H9 (cell line): ENCODE data around the gene SNPH. TPM values are rescaled to one million over a fixed set of nuclear protein-coding genes. Genes with fewer than 3 reads are reported as not detected.

Experiments used
- DNase-seq: peaks from one replicate; pipeline ENCODE4 v3.0.0-alpha.2; 2017
- H2AFZ ChIP-seq: one replicate; pipeline ENCODE4 v1.6.1; 2013; ENCODE audit warnings: mild to moderate bottlenecking, low read length, control low read depth, moderate library complexity
- H2AK5ac ChIP-seq: 2 replicates; pipeline ENCODE4 v1.6.1; 2013; ENCODE audit warnings: low read length, control low read depth, mixed read lengths; ENCODE audit not compliant: insufficient read length
- H2BK120ac ChIP-seq: one replicate; pipeline ENCODE4 v1.6.1; 2013; ENCODE audit warnings: low read depth, mild to moderate bottlenecking, low read length, control low read depth, inconsistent platforms; ENCODE audit not compliant: poor library complexity, severe bottlenecking
- H2BK12ac ChIP-seq: 2 replicates; pipeline ENCODE4 v1.6.1; 2013; ENCODE audit warnings: low read length, control low read depth, mixed read lengths, low read depth; ENCODE audit not compliant: insufficient read length
- H2BK15ac ChIP-seq: 2 replicates; pipeline ENCODE4 v1.6.1; 2013; ENCODE audit warnings: low read depth, low read length, control low read depth
- H2BK20ac ChIP-seq: one replicate; pipeline ENCODE4 v1.6.1; 2013; ENCODE audit warnings: low read depth, mild to moderate bottlenecking, low read length, control low read depth, inconsistent platforms; ENCODE audit not compliant: poor library complexity, severe bottlenecking
- H2BK5ac ChIP-seq: 2 replicates; pipeline ENCODE4 v1.6.1; 2013; ENCODE audit warnings: low read length, control low read depth, mixed read lengths; ENCODE audit not compliant: insufficient read length
- H3K14ac ChIP-seq: 2 replicates; pipeline ENCODE4 v1.6.1; 2013; ENCODE audit warnings: low read length, control low read depth; ENCODE audit not compliant: insufficient read depth
- H3K18ac ChIP-seq: 2 replicates; pipeline ENCODE4 v1.6.1; 2013; ENCODE audit warnings: low read depth, mild to moderate bottlenecking, mixed read lengths, low read length, control low read depth; ENCODE audit not compliant: insufficient read length
- H3K23ac ChIP-seq: 2 replicates; pipeline ENCODE4 v1.6.1; 2013; ENCODE audit warnings: low read length, control low read depth, mixed read lengths, low read depth; ENCODE audit not compliant: insufficient read length
- H3K23me2 ChIP-seq: 2 replicates; pipeline ENCODE4 v1.6.1; 2013; ENCODE audit warnings: low read depth, mild to moderate bottlenecking, mixed read lengths, low read length, control low read depth; ENCODE audit not compliant: insufficient read length, poor library complexity, severe bottlenecking
- H3K27ac ChIP-seq: 2 replicates; pipeline ENCODE4 v1.5.1; 2013; ENCODE audit warnings: low read length, control low read depth, mixed read lengths, low read depth; ENCODE audit not compliant: insufficient read length
- H3K27me3 ChIP-seq: 2 replicates; pipeline ENCODE4 v1.6.1; 2013; ENCODE audit warnings: low read length, control low read depth, inconsistent platforms; ENCODE audit not compliant: insufficient read depth
- H3K4ac ChIP-seq: 2 replicates; pipeline ENCODE4 v1.6.1; 2013; ENCODE audit warnings: low read depth, mild to moderate bottlenecking, control low read depth, inconsistent platforms, low read length, moderate library complexity
- H3K4me1 ChIP-seq: 2 replicates; pipeline ENCODE4 v1.6.1; 2013; ENCODE audit warnings: low read length, control low read depth, inconsistent platforms; ENCODE audit not compliant: insufficient read depth
- H3K4me2 ChIP-seq: 2 replicates; pipeline ENCODE4 v1.6.1; 2013; ENCODE audit warnings: low read length, control low read depth, mixed read lengths; ENCODE audit not compliant: insufficient read length, insufficient read depth
- H3K56ac ChIP-seq: 2 replicates; pipeline ENCODE4 v1.6.1; 2013; ENCODE audit warnings: low read depth, mild to moderate bottlenecking, mixed read lengths, low read length, control low read depth; ENCODE audit not compliant: insufficient read length
- H3K79me1 ChIP-seq: 2 replicates; pipeline ENCODE4 v1.6.1; 2013; ENCODE audit warnings: low read depth, mild to moderate bottlenecking, moderate library complexity, low read length, control low read depth, inconsistent platforms; ENCODE audit not compliant: insufficient read depth, poor library complexity, severe bottlenecking
- H3K79me2 ChIP-seq: 2 replicates; pipeline ENCODE4 v1.6.1; 2013; ENCODE audit warnings: low read length, control low read depth, inconsistent platforms; ENCODE audit not compliant: insufficient read depth
- H3K9ac ChIP-seq: 2 replicates; pipeline ENCODE4 v1.6.1; 2013; ENCODE audit warnings: low read length, control low read depth, mixed read lengths; ENCODE audit not compliant: insufficient read length; ENCODE audit errors: extremely low read depth
- H3K9me3 ChIP-seq: one replicate; pipeline ENCODE4 v1.6.1; 2013; ENCODE audit warnings: low read depth, low read length, inconsistent platforms; ENCODE audit not compliant: control insufficient read depth
- H3T11ph ChIP-seq: one replicate; pipeline ENCODE4 v1.6.1; 2013; ENCODE audit warnings: mild to moderate bottlenecking, low read length, control low read depth, inconsistent platforms
- H4K20me1 ChIP-seq: one replicate; pipeline ENCODE4 v1.6.1; 2013; ENCODE audit not compliant: control insufficient read depth, insufficient read length, insufficient read depth
- H4K5ac ChIP-seq: 2 replicates; pipeline ENCODE4 v1.6.1; 2013; ENCODE audit warnings: low read depth, mild to moderate bottlenecking, mixed read lengths, low read length, control low read depth; ENCODE audit not compliant: insufficient read length
- H4K8ac ChIP-seq: replicated peaks from 2 replicates; pipeline ENCODE4 v1.6.1; 2013; ENCODE audit warnings: low read length, control low read depth, mixed read lengths, low read depth; ENCODE audit not compliant: insufficient read length
- H4K91ac ChIP-seq: 2 replicates; pipeline ENCODE4 v1.6.1; 2013; ENCODE audit warnings: low read depth, mild to moderate bottlenecking, moderate library complexity, mixed read lengths, low read length, control low read depth; ENCODE audit not compliant: insufficient read length
- H3K27ac Mint-ChIP-seq, 3 experiments: 2 replicates in 2 of 3; 3 replicates in 1 of 3; pipeline ENCODE4 v1.8.0; 2020 to 2021; ENCODE audit warnings: mixed read lengths in 3 of 3, mild to moderate bottlenecking in 1 of 3, moderate library complexity in 1 of 3
- H3K27me3 Mint-ChIP-seq: 2 replicates; pipeline ENCODE4 v1.8.0; 2021; ENCODE audit warnings: low read depth, mild to moderate bottlenecking, moderate library complexity, mixed read lengths
- H3K36me3 Mint-ChIP-seq, 3 experiments: 2 replicates in 2 of 3; 3 replicates in 1 of 3; pipeline ENCODE4 v1.8.0; 2020 to 2021; ENCODE audit warnings: low read depth in 3 of 3, mixed read lengths in 3 of 3; ENCODE audit not compliant: insufficient read depth in 1 of 3
- H3K4me1 Mint-ChIP-seq, 2 experiments: 2 replicates each; pipeline ENCODE4 v1.8.0; 2020; ENCODE audit warnings: mixed read lengths in 2 of 2
- H3K4me3 Mint-ChIP-seq, 2 experiments: 2 replicates in 1 of 2; 3 replicates in 1 of 2; pipeline ENCODE4 v1.8.0; 2020 to 2021; ENCODE audit warnings: mild to moderate bottlenecking in 2 of 2, mixed read lengths in 2 of 2, moderate library complexity in 1 of 2
- H3K9me3 Mint-ChIP-seq, 2 experiments: 2 replicates in 1 of 2; 3 replicates in 1 of 2; pipeline ENCODE4 v1.8.0; 2020; ENCODE audit warnings: mild to moderate bottlenecking in 2 of 2, mixed read lengths in 2 of 2, moderate library complexity in 1 of 2
- WGBS: extraction: QIAGEN DNeasy Blood & Tissue Kit; methylation state at CpG from one replicate; pipeline ENCODE4 v1.1.7; 2013; ENCODE audit warnings: missing lambda C conversion rate, low lambda C conversion rate, mixed read lengths; ENCODE audit not compliant: insufficient read length; ENCODE audit errors: extremely low coverage; 5-methylcytosine and 5-hydroxymethylcytosine counted together
- total RNA-seq: library from RNA; stranded (reverse); gene quantifications from 2 replicates; pipeline ENCODE4 v1.2.1, GENCODE V29; 2021
- TF ChIP-seq, protein P1 (sequence below): fragments of 200-600 bp; sonication (generic); conservative IDR thresholded peaks from 3 replicates; pipeline ENCODE4 v1.8.0; 2021; ENCODE audit warnings: antibody characterized with exemption, mild to moderate bottlenecking

The SNPH gene
- total RNA-seq, 1 experiment from 2014 or later, result 1.8 TPM

DNA sequence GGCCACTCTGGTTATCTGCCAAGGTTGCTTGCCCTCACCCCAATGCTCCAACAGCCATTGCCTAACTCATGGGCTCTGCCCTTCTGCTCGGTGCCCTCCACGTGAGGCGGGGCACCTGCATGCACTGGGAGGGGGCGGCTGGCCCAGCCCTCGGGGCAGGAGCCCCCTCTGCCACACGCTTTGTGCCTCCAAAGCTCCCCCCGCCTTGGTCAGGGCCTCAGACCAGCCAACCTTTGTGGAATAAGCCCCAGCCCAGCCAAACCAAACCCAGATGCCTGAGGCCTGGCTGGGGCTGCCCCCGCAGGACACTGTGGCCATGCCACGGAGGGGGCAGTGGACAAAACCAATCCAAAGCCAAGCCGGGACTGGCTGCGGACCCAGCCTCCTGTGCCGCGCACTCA is 41.5 kb downstream of the SNPH start:
- no peak overlapping the region for H2BK12ac ChIP-seq
- no peak overlapping the region for H3K14ac ChIP-seq
- H3K27ac ChIP-seq, result no peak overlapping the region
- no peak overlapping the region for H3T11ph ChIP-seq
- no peaks in the 10 kb centered on the region for H3K23me2 ChIP-seq
- H3K79me2 ChIP-seq, result no peaks in the 10 kb centered on the region
- H3K18ac ChIP-seq, result no peak overlapping the region
- no peak overlapping the region for H2BK120ac ChIP-seq
- H4K20me1 ChIP-seq, result no peaks in the 10 kb centered on the region
- Mint-ChIP-seq H3K36me3 (no peaks in the 10 kb centered on the region; a peak in 1 of 7 replicates), H3K27me3 (peaks cover 2% of the 10 kb centered on the region), H3K9me3 (no peaks in the 10 kb centered on the region), H3K4me3 (no peak overlapping the region), H3K4me1 (peaks cover 7 to 13% of the 10 kb centered on the region in 2 experiments), H3K27ac (peak overlapping the region in 1 of 3 experiments; percentile 91; a peak in 1 of 7 replicates)
- H4K5ac ChIP-seq, result no peak overlapping the region
- no peaks in the 10 kb centered on the region for H3K27me3 ChIP-seq
- H3K4me1 ChIP-seq, result no peaks in the 10 kb centered on the region; the same call in 1 of the 2 replicates
- TF ChIP-seq, protein P1, sequence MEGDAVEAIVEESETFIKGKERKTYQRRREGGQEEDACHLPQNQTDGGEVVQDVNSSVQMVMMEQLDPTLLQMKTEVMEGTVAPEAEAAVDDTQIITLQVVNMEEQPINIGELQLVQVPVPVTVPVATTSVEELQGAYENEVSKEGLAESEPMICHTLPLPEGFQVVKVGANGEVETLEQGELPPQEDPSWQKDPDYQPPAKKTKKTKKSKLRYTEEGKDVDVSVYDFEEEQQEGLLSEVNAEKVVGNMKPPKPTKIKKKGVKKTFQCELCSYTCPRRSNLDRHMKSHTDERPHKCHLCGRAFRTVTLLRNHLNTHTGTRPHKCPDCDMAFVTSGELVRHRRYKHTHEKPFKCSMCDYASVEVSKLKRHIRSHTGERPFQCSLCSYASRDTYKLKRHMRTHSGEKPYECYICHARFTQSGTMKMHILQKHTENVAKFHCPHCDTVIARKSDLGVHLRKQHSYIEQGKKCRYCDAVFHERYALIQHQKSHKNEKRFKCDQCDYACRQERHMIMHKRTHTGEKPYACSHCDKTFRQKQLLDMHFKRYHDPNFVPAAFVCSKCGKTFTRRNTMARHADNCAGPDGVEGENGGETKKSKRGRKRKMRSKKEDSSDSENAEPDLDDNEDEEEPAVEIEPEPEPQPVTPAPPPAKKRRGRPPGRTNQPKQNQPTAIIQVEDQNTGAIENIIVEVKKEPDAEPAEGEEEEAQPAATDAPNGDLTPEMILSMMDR, result no peak
- no peak overlapping the region for H3K4me2 ChIP-seq
- H2AK5ac ChIP-seq, result no peak overlapping the region
- no peak overlapping the region for H4K8ac ChIP-seq
- no peak overlapping the region for H3K56ac ChIP-seq
- no peak overlapping the region for H3K23ac ChIP-seq
- no CpG with 5 or more reads among the region's 13 CpGs for WGBS
- no peak overlapping the region for H4K91ac ChIP-seq
- no peak overlapping the region for H2BK5ac ChIP-seq
- H3K4ac ChIP-seq, result no peak overlapping the region
- no peaks in the 10 kb centered on the region for H3K9me3 ChIP-seq
- no peak overlapping the region for H2BK20ac ChIP-seq
- no peak for DNase-seq
- no peak overlapping the region for H2BK15ac ChIP-seq
- no peak overlapping the region for H2AFZ ChIP-seq
- no peaks in the 10 kb centered on the region for H3K79me1 ChIP-seq
- H3K9ac ChIP-seq, result no peak overlapping the region
